CMK (cell line): ENCODE data around the gene BLTP3B.

Source experiments
- DNase-seq: peaks from one replicate; pipeline ENCODE4 v3.0.0-alpha.2; 2010; ENCODE audit warnings: low read depth

The BLTP3B gene

GRCh38 chr12:100159391-100160104 lies 16.9 kb upstream of the BLTP3B start:
- no peak for DNase-seq

DNA sequence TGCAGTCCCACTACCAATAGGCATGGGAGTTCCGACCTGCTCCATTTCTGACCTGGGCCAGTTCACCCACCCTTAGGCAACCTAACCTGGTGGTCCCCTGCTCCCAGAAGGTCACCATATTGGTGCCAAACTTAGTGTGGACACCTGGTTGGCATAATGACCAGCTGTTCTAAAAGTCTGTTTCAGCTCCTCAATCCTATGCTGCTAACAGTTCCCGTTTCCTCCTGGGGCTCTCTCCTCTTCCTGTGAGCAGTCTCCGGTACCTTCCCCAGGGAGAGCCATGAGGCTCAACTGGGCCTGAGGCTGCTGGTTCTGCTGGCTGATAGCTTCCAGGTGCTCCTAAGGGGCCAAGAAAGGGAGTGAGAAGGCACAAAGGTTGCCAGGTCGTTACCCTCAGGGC lies 15.9 kb upstream of the BLTP3B start:
- DNase-seq: no peak

DNA sequence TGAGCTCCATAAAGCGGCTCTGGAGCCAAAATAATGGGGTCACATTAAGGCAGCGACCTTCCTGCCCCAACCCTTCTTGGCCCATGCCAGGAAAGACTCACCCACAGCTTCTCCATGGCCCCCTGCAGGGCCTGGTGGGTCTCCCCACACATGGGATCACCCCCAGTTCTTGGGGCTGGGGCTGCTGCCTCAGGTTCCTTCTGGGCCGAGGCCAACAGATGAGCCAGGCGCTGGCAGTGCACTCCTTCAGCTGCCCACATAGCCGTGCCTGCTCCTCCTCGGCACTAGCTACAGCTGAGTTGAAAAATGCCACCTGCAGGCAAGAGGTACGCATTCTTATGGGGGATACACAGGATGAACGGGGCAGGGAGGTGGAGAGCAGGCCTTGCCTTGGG lies 14.8 kb upstream of the BLTP3B start:
- DNase-seq: no peak

GRCh38 chr12:100156731-100157426 lies 14.2 kb upstream of the BLTP3B start:
- no peak for DNase-seq

DNA sequence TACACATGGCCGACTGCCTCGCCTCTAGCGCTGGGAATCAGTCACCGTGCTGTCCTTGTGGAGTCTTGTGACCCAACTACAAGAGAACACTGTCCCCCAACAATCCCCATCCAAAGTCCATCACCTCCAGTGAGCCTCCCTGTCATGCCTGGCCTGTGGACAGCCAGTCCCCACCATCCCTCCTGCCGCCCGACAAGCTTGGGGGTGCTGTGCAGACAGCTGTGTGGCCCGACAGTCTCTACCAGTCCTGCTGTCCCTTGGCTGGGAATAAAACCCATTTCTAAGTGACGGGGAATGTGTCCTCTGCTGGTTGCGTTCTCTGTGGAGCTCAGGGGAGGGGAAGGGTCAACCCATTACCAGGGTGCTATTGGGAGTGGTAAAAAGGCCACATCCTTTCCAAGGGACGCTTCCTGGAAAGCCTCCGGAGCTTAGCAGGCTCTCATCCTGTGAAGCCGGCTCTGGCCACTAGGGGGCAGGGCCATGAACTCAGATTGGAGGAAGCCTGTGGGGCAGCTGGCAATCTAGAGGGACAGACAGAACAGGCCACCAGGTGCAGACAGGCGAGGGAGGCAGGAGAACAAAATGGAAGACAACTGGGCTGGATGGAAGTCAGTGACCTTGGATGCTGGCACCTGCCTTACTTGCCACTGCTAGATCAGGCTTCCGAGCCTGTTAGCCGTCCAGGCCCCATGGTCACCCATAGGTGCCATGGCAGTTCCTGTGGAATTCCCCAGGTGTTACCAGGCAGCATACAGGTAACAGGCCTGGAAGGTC lies 12.0 kb upstream of the BLTP3B start:
- peak; percentile 38 for DNase-seq

GRCh38 chr12:100153131-100153530 lies 10.5 kb upstream of the BLTP3B start:
- DNase-seq: no peak

DNA sequence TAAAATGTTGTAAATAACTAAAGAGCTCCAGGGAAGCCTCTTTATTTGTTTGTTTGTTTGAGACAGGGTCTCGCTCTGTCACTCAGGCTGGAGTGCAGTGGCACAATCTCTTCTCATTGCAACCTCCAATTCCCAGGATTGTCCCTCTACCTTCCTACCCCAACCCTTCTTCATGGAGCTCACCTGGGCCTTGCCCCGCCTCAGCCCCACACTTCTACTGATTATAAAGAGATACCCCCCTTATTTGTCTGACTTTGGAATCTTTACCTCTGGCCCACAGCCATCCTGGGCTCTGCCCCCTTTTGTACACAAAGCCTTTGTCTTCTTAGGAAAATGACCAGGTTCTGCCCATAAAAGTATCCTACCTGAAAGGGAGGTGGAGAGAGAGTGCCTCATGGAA lies 9.1 kb upstream of the BLTP3B start:
- no peak for DNase-seq

- no peak for DNase-seq
Measured at GRCh38 chr12:100146252-100146651, 3.6 kb upstream of the BLTP3B start.

GRCh38 chr12:100145643-100146042 lies 3.0 kb upstream of the BLTP3B start:
- no peak for DNase-seq

GRCh38 chr12:100141998-100142850 lies 450 bp downstream of the BLTP3B start:
- no peak for DNase-seq

GRCh38 chr12:100141666-100141997 lies 1.0 kb downstream of the BLTP3B start:
- no peak for DNase-seq

DNA sequence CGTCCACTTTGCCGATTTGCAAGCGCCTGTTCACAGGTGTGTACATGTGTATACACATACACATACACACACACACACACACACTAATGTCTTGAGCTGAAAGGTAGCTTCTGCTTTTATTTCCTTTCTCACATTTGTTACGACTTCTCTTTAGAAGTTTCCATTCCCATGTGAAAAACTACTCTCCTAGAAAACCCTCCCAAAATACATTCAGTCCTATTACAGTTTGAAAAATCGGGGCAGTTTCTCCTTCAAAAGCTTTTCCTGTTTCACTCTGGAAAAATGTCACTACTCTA lies 3.9 kb downstream of the BLTP3B start:
- no peak for DNase-seq

- no peak for DNase-seq
Measured at GRCh38 chr12:100138048-100138802, 4.4 kb downstream of the BLTP3B start.

DNA sequence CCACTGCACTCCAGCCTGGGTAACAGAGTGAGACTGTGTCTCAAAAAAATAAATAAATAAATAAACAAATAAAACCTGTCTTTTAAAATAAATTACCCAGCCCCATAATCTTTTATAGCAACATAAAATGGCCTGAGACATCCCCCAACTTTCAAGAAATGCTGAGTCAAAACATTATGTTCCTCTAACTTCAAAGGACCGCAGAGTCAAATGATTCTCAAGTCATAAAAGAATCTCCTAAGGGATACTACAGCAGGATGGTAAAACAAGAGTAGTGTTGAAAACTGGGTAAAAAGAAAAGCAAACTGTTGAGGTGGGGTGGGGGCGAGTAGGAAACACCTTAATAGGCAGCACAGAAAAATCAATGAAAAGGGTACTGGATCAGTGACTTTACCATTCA lies 9.5 kb downstream of the BLTP3B start:
- no peak for DNase-seq

- no peak for DNase-seq
Measured at GRCh38 chr12:100128512-100128908, 14.2 kb downstream of the BLTP3B start.

DNA sequence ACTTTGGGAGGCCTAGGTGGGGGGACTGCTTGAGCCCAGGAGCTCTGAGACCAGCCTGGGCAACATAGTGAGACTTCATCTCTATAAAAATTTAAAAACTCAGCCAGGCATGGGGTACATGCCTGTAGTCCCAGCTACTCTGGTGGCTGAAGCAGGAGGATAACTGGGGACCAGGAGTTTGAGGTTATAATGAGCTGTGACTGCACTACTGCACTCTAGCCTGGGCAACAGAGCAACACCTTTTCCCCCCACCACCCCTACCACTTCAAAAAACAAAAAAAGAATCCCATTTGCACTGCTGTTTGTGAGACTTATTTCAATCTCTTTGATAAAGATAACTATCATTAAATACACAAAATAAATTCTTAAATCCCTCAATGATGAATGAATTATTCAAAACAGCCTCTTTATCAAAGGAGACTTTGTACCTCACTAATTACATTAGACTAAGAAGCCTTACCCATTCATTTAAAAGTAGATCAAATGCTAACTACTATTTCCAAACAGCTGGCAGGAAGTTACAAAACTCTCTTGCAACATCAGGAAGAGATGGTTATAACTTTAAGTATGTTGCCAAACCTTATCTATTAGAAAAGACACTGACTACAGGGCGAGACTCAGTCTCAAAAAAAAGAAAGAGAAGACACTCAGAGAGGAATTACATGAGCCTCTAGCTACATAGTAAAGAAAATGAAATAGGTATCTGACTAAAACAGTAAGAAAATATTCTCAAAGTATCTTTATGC lies 14.7 kb downstream of the BLTP3B start:
- no peak for DNase-seq

- DNase-seq: no peak
Measured at GRCh38 chr12:100123316-100124095, 19.2 kb downstream of the BLTP3B start.

DNA sequence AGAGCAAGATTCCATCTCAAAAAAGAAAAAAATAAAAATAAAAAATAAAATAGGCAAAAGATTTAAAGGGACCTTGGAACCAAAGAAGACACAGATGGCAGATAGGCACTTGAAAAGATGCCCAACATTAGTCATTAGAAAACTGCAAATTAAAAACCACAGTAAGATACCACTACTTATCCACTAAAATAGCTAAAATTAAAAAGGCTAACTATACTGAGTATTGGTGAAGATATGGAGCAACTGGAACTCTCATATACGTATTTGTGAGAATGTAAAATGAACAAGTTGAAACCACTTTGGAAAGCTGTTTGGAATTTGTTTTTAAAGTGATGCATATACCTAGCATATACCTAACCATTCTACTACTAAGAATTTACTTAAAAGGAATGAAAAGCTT lies 22.3 kb downstream of the BLTP3B start:
- no peak for DNase-seq

DNA sequence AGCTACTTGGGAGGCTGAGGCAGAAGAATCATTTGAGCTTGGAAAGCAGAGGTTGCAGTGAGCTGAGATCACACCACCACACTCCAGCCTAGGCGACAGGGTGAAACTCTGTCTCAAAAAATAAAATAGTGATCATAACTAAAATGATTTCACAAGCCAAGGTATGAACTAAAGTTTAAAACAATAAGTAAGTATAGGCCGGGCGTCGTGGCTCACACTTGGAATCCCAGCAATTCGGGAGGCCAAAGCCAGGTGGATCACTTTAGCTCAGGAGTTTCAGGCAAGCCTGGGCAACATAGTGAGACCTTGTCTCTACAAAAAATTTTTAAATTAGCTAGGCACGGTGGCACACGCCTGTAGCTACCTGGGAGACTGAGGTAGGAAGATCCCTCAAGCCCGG lies 27.4 kb downstream of the BLTP3B start:
- no peak for DNase-seq

- no peak for DNase-seq
Measured at GRCh38 chr12:100114574-100114973, 28.1 kb downstream of the BLTP3B start.
